ENCODE measurements around the gene DYNC1I1. TPM values are rescaled to one million over a fixed set of nuclear protein-coding genes. Genes with fewer than 3 reads are reported as not detected.

DYNC1I1 gene
- total RNA-seq, 1 experiment from 2014 or later: 3.2 TPM

GRCh38 chr7:95766086-95766485 lies 6.3 kb upstream of the DYNC1I1 start:
- Histone ChIP-seq H4K8ac (replicated peaks; ENCODE audit: insufficient read length, low read depth, low read length) (no peak overlapping the region), H3K14ac (ENCODE audit: insufficient read depth, low read length) (no peak overlapping the region), H3T11ph (ENCODE audit: low read length) (no peak overlapping the region), H4K5ac (ENCODE audit: insufficient read length, low read depth, low read length) (no peak overlapping the region), H3K4me1 (ENCODE audit: insufficient read depth, low read length) (no peaks in the 10 kb centered on the region), H3K56ac (ENCODE audit: insufficient read length, low read depth, low read length) (no peak overlapping the region), H3K9ac (ENCODE audit: extremely low read depth, insufficient read length, low read length) (no peak overlapping the region), H3K27ac (ENCODE audit: insufficient read length, low read depth, low read length) (no peak overlapping the region), H3K79me1 (ENCODE audit: insufficient read depth, low read depth, low read length, poor library complexity, severe bottlenecking) (no peaks in the 10 kb centered on the region), H2BK5ac (ENCODE audit: insufficient read length, low read length) (no peak overlapping the region), H3K9me3 (ENCODE audit: control insufficient read depth, low read depth, low read length) (no peaks in the 10 kb centered on the region), H2BK12ac (ENCODE audit: insufficient read length, low read depth, low read length) (no peak overlapping the region), H2BK20ac (ENCODE audit: low read depth, low read length, poor library complexity, severe bottlenecking) (no peak overlapping the region), H4K20me1 (ENCODE audit: control insufficient read depth, insufficient read depth, insufficient read length) (no peaks in the 10 kb centered on the region), H2AK5ac (ENCODE audit: insufficient read length, low read length) (no peak overlapping the region), H3K23me2 (ENCODE audit: insufficient read length, low read depth, low read length, poor library complexity, severe bottlenecking) (no peaks in the 10 kb centered on the region), H3K79me2 (ENCODE audit: insufficient read depth, low read length) (no peaks in the 10 kb centered on the region), H3K4ac (ENCODE audit: low read depth, low read length) (no peak overlapping the region), H2BK15ac (ENCODE audit: low read depth, low read length) (no peak overlapping the region), H4K91ac (ENCODE audit: insufficient read length, low read depth, low read length) (no peak overlapping the region), H2BK120ac (ENCODE audit: low read depth, low read length, poor library complexity, severe bottlenecking) (no peak overlapping the region), H3K27me3 (ENCODE audit: insufficient read depth, low read length) (no peaks in the 10 kb centered on the region), H2AFZ (ENCODE audit: low read length) (no peak overlapping the region), H3K23ac (ENCODE audit: insufficient read length, low read depth, low read length) (no peak overlapping the region), H3K18ac (ENCODE audit: insufficient read length, low read depth, low read length) (no peak overlapping the region), H3K4me2 (ENCODE audit: insufficient read depth, insufficient read length, low read length) (no peak overlapping the region)
- TF ChIP-seq CTCF (conservative IDR thresholded peaks at IDR 0.05): no peak
- Mint-ChIP-seq H3K27me3 (ENCODE audit: low read depth) (peaks cover 6% of the 10 kb centered on the region), H3K27ac (no peak overlapping the region), H3K36me3 (ENCODE audit: insufficient read depth in 1 of 3, low read depth in 3 of 3) (no peaks in the 10 kb centered on the region; a peak in 1 of 7 replicates), H3K4me1 (no peaks in the 10 kb centered on the region), H3K4me3 (no peak overlapping the region), H3K9me3 (no peaks in the 10 kb centered on the region)
- no CpG with 5 or more reads among the region's 2 CpGs for WGBS (ENCODE audit: extremely low coverage, insufficient read length, low lambda C conversion rate)
- DNase-seq: no peak
